Measurements from ENCODE around the gene B3GALT4.

GRCh38 chr6:33318426-33319073 is 41.6 kb downstream of the B3GALT4 start:
- no peak for TF ChIP-seq POLR2A (IDR thresholded peaks at IDR 0.05)
- no peak for TF ChIP-seq CTCF (IDR thresholded peaks at IDR 0.05 in 8 of 11, conservative IDR thresholded peaks at IDR 0.05 in 3 of 11)

Data from spleen (tissue), 7 donors.